Activated CD4-positive, alpha-beta T cell treated with anti-CD3 and anti-CD28 coated beads for 1 hour (primary cell): ENCODE data around the gene SLC25A42.
"Not testable (repeated sequence)": the region's sequence is repeated elsewhere in the genome, so short reads cannot be mapped to it uniquely, and the experiment has no call there.

Source experiments
- DNase-seq: peaks from one replicate; pipeline ENCODE4 v3.0.0-alpha.2; 2020

The SLC25A42 gene

GRCh38 chr19:19138109-19138981, 74.6 kb downstream of the SLC25A42 start, which contains the start of gene TMEM161A:
Gene TMEM161A, minus strand, starts transcription at chr19:19138478. Its CDS starts 50 bp downstream, at chr19:19138428.
- DNase-seq = peak; percentile 92

- DNase-seq = no peak
Measured at GRCh38 chr19:19139876-19140229, 76.1 kb downstream of the SLC25A42 start.

- DNase-seq = no peak
Measured at GRCh38 chr19:19140476-19140875, 76.7 kb downstream of the SLC25A42 start.

GRCh38 chr19:19142347-19142746, 78.6 kb downstream of the SLC25A42 start:
- DNase-seq = no peak

- DNase-seq = no peak
Measured at GRCh38 chr19:19145281-19145680, 81.5 kb downstream of the SLC25A42 start.

- DNase-seq = peak; percentile 75
Measured at GRCh38 chr19:19145684-19146608, 82.2 kb downstream of the SLC25A42 start.

GRCh38 chr19:19146865-19147264, 83.1 kb downstream of the SLC25A42 start:
- DNase-seq = no peak

GRCh38 chr19:19147344-19147743, 83.5 kb downstream of the SLC25A42 start:
- no peak for DNase-seq

- DNase-seq = not testable (repeated sequence)
Measured at GRCh38 chr19:19148504-19148903, 84.7 kb downstream of the SLC25A42 start.

- DNase-seq = no peak
Measured at GRCh38 chr19:19149435-19149834, 85.6 kb downstream of the SLC25A42 start.

- no peak for DNase-seq
Measured at GRCh38 chr19:19151418-19151817, 87.6 kb downstream of the SLC25A42 start.

GRCh38 chr19:19152668-19153384, 89.0 kb downstream of the SLC25A42 start:
- DNase-seq = no peak

GRCh38 chr19:19154768-19155494, 91.1 kb downstream of the SLC25A42 start:
- DNase-seq = no peak

GRCh38 chr19:19155495-19156219, 91.9 kb downstream of the SLC25A42 start:
- no peak for DNase-seq

GRCh38 chr19:19157808-19158207, 94.0 kb downstream of the SLC25A42 start:
- DNase-seq = no peak

GRCh38 chr19:19159534-19159933, 95.7 kb downstream of the SLC25A42 start:
- no peak for DNase-seq

GRCh38 chr19:19160461-19161035, 96.8 kb downstream of the SLC25A42 start:
- DNase-seq = no peak

GRCh38 chr19:19162495-19162894, 98.7 kb downstream of the SLC25A42 start:
- no peak for DNase-seq
